ENCODE results near the gene ADORA2A. TPM values are rescaled to one million over a fixed set of nuclear protein-coding genes. Genes with fewer than 3 reads are reported as not detected.
A peak's percentile ranks its signal among the peaks of the same experiment; 100 is the strongest.

The ADORA2A gene
- total and polyA plus RNA-seq, 4 donors: 2.5 to 5.1 (median 4.7) TPM

DNA sequence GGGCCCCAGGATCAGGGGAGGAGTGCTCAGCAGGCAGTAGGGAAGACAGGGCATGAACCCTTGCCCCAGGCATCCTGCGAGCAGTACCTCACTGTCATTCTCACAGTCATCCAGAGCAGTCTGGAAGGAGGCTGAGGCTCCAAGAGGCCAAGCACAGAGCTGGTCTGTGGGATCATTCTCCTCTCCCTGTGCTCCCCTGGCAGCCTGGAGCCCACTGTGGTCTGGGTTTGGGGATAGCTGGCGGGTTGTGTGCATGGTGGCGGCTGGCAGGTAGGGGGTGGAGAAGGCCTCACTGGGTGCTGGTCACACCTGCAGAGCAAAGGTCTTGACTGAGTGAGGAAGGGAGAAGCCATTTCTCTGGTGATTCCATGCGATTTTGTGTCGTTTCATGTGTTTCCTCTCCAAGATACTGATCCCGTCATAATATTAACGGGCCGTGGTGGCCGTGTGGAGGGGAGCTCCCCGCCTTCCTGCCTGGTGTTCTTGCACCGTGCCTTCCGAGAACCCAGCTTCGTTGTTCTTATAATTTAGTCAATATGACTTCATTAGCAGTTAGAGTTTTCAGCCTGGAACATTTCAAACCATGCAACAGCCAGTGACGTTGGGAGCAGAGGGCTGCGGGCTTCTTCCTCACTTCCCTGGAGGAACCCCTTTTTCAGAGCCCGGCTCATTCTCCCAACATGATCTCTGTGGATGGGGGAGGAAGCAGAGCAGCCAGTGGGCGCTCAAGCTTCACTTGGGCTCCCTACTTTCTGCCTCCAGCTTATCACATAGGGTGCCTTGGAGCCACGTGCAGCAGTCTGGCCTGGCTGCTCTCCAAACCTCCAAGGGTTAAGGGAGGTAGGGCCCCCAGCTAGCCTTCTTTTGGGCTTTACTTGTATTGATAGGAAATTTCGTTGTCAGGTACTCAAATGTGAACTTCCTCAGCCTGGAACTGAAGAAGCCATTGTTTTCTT lies 20.8 kb upstream of the ADORA2A start:
- intact Hi-C loops (cut with DNase I): no loop called here
- H3K9me3 ChIP-seq (ENCODE audit: control insufficient read depth, low read length): no peaks in the 10 kb centered on the region
- no peak overlapping the region for H3K4me3 ChIP-seq (ENCODE audit: low read length in 2 of 2)
- no peak for DNase-seq
- H3K36me3 ChIP-seq (ENCODE audit: control insufficient read depth in 1 of 2, insufficient read depth in 2 of 2, low read length in 1 of 2): peaks cover 0 to 3% of the 10 kb centered on the region in 2 donors
- peaks cover 0 to 11% of the 10 kb centered on the region in 2 donors for H3K4me1 ChIP-seq (ENCODE audit: control insufficient read depth in 1 of 2, insufficient read depth in 2 of 2, low read length in 2 of 2)
- H3K27ac ChIP-seq (ENCODE audit: low read depth in 1 of 2, low read length in 2 of 2): no peak overlapping the region
- no peaks in the 10 kb centered on the region for H3K27me3 ChIP-seq (ENCODE audit: control insufficient read depth in 1 of 2, insufficient read depth in 2 of 2, low read length in 1 of 2)
- ATAC-seq (ENCODE audit: low FRiP score): no peak
- 78 to 84% methylated on average over 19 of the region's 19 CpGs for WGBS, 2 donors

DNA sequence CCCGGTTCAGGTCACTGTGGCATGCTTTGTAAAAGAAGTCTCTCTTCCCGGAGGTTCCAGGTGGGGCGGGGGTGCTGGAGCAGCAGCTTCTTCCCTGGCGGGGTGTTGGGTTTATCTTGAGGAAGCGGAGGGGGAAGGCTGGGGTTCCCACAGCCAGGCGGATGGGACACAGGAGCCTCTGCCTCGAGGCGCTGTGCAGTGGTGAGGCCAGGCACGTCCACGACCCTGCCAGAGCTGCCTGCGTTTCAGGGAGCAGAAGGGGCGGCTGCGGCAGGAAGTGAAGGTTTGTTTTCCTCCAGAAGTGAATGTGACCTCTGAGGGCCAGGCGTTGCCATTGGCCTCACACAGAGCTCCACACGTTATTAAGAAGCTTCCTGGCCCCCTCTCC lies 20.1 kb upstream of the ADORA2A start:
- no peaks in the 10 kb centered on the region for H3K9me3 ChIP-seq (ENCODE audit: control insufficient read depth, low read length)
- DNase-seq (peak in 1 of 2 donors; percentile 40), ATAC-seq (ENCODE audit: low FRiP score) (no peak)
- peaks cover 0 to 4% of the 10 kb centered on the region in 2 donors for H3K36me3 ChIP-seq (ENCODE audit: control insufficient read depth in 1 of 2, insufficient read depth in 2 of 2, low read length in 1 of 2)
- WGBS, 2 donors: 56 to 64% methylated on average over 15 of the region's 15 CpGs
- peaks cover 0 to 9% of the 10 kb centered on the region in 2 donors for H3K4me1 ChIP-seq (ENCODE audit: control insufficient read depth in 1 of 2, insufficient read depth in 2 of 2, low read length in 2 of 2)
- no peak overlapping the region for H3K4me3 ChIP-seq (ENCODE audit: low read length in 2 of 2)
- no peak overlapping the region for H3K27ac ChIP-seq (ENCODE audit: low read depth in 1 of 2, low read length in 2 of 2)
- H3K27me3 ChIP-seq (ENCODE audit: control insufficient read depth in 1 of 2, insufficient read depth in 2 of 2, low read length in 1 of 2): no peaks in the 10 kb centered on the region
- intact Hi-C loops (cut with DNase I): no loop called here

DNA sequence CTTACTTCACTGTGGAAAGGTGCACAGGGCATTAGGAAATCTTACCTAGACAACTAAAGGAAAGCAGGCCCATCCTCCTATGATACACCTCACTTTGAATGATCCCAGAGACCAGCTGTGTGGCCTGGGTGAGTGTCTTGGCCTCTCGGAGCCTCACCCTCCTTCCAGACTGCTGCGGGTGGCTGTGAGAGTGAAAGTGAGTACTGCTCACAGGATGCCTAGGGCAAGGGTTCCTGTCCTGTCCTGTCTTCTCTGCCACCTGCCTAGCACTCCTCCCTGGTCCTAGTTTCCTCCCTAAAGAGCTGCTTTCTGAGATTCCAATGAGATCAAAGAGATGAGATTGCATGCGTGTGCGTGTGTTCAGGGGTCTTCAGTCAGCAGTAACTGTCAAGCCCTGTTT lies 19.5 kb upstream of the ADORA2A start:
- no peak overlapping the region for H3K27ac ChIP-seq (ENCODE audit: low read depth in 1 of 2, low read length in 2 of 2)
- no peak for ATAC-seq (ENCODE audit: low FRiP score)

DNA sequence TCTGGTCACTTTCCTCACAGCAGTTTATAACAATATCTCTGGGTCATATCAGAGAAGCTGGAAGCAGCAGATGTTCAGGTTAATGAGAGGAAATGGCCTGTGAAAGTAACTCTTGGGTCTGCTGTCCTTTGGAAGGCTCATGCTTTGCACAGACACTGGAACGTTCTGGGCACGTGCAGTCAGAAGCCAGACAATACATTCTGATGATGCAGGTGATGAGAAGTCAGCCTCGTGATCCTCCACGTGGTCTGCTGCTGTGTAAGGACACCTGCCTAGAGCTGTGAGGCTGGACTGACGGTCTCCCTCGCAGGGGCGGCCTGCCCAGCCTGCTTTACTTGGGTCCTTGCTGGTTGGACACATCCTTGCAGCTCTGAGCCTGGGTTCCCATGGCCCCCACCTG lies 18.8 kb upstream of the ADORA2A start:
- intact Hi-C loops (cut with DNase I): no loop called here
- H3K27me3 ChIP-seq (ENCODE audit: control insufficient read depth in 1 of 2, insufficient read depth in 2 of 2, low read length in 1 of 2): no peaks in the 10 kb centered on the region
- H3K9me3 ChIP-seq (ENCODE audit: control insufficient read depth, low read length): no peaks in the 10 kb centered on the region
- no peak for DNase-seq
- WGBS, 2 donors: 69 to 71% methylated on average over 7 of the region's 7 CpGs
- ATAC-seq (ENCODE audit: low FRiP score): no peak
- no peak overlapping the region for H3K4me3 ChIP-seq (ENCODE audit: low read length in 2 of 2)
- H3K4me1 ChIP-seq (ENCODE audit: control insufficient read depth in 1 of 2, insufficient read depth in 2 of 2, low read length in 2 of 2): peaks cover 0 to 5% of the 10 kb centered on the region in 2 donors
- peaks cover 0 to 4% of the 10 kb centered on the region in 2 donors for H3K36me3 ChIP-seq (ENCODE audit: control insufficient read depth in 1 of 2, insufficient read depth in 2 of 2, low read length in 1 of 2)
- no peak overlapping the region for H3K27ac ChIP-seq (ENCODE audit: low read depth in 1 of 2, low read length in 2 of 2)

More for the DNA sequence above, 19.5 kb upstream of the ADORA2A start:
- DNase-seq: no peak
- WGBS, 2 donors: 90% methylated on average over 4 of the region's 4 CpGs
- Histone ChIP-seq H3K27me3 (ENCODE audit: control insufficient read depth in 1 of 2, insufficient read depth in 2 of 2, low read length in 1 of 2) (no peaks in the 10 kb centered on the region), H3K9me3 (ENCODE audit: control insufficient read depth, low read length) (no peaks in the 10 kb centered on the region), H3K4me3 (ENCODE audit: low read length in 2 of 2) (no peak overlapping the region), H3K4me1 (ENCODE audit: control insufficient read depth in 1 of 2, insufficient read depth in 2 of 2, low read length in 2 of 2) (peaks cover 0 to 9% of the 10 kb centered on the region in 2 donors), H3K36me3 (ENCODE audit: control insufficient read depth in 1 of 2, insufficient read depth in 2 of 2, low read length in 1 of 2) (peaks cover 0 to 4% of the 10 kb centered on the region in 2 donors)
- intact Hi-C loops (cut with DNase I): no loop called here

DNA sequence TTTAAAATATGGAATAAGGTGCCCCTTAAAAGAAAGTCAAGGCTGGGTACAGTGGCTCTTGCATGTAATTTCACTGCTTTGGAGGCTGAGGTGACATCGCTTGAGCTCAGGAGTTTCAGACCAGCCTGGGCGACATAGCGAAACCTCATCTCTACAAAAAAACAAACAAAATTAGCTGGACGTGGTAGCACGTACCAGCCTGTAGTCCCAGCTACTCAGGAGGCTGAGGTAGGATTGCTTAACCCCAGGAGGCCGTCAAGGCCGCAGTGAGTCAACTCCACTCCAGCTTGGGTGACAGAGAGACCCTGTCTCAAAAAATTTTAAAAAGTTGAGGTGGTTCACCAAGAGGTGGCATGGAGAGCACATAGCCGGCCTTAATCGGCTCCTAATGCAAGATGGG lies 17.7 kb upstream of the ADORA2A start:
- ATAC-seq (ENCODE audit: low FRiP score): no peak
- no peak overlapping the region for H3K4me3 ChIP-seq (ENCODE audit: low read length in 2 of 2)
- no peaks in the 10 kb centered on the region for H3K4me1 ChIP-seq (ENCODE audit: control insufficient read depth in 1 of 2, insufficient read depth in 2 of 2, low read length in 2 of 2)
- DNase-seq: no peak
- no peaks in the 10 kb centered on the region for H3K9me3 ChIP-seq (ENCODE audit: control insufficient read depth, low read length)
- WGBS, 2 donors: 87 to 88% methylated on average over 9 of the region's 9 CpGs
- no peak overlapping the region for H3K27ac ChIP-seq (ENCODE audit: low read depth in 1 of 2, low read length in 2 of 2)
- intact Hi-C loops (cut with DNase I): no loop called here
- no peaks in the 10 kb centered on the region for H3K27me3 ChIP-seq (ENCODE audit: control insufficient read depth in 1 of 2, insufficient read depth in 2 of 2, low read length in 1 of 2)
- H3K36me3 ChIP-seq (ENCODE audit: control insufficient read depth in 1 of 2, insufficient read depth in 2 of 2, low read length in 1 of 2): peaks cover 0 to 7% of the 10 kb centered on the region in 2 donors

DNA sequence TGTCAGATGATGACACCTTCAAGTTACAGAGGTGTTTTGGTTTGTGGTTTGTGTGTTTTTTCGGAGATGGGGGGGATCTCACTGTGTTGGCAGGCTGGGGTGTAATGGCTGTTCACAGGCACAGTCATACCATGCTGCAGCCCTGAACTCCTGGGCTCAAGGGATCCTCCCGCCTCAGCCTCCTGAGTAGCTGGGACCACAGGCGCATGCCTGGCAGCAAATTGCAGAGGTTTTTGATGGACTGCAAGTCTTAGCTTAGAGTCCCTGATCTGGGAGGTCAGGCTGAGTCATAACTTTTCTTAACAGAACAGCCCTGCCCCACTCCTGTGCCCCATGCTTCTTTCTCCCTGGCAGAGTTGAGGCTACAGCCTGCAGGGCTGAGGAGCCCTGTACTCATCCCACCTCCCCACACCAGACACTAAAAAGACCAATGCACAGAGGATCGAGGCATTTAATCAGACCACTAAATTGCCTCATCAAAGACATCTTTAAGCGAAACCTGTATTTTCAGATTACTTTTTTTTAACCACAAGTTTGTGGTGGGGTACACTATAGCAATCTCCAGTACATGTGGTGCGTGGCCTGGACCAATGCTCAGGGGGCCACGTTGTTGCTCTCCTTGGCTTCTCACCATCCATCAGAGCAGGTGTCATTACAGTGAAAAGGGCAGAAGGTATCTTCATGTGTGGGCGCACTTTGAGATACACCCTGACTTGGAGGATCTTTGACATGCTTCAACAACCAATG lies 17.1 kb upstream of the ADORA2A start:
- H3K9me3 ChIP-seq (ENCODE audit: control insufficient read depth, low read length): no peaks in the 10 kb centered on the region
- H3K36me3 ChIP-seq (ENCODE audit: control insufficient read depth in 1 of 2, insufficient read depth in 2 of 2, low read length in 1 of 2): peaks cover 0 to 7% of the 10 kb centered on the region in 2 donors
- no peaks in the 10 kb centered on the region for H3K4me1 ChIP-seq (ENCODE audit: control insufficient read depth in 1 of 2, insufficient read depth in 2 of 2, low read length in 2 of 2)
- no peak overlapping the region for H3K4me3 ChIP-seq (ENCODE audit: low read length in 2 of 2)
- no peak overlapping the region for H3K27ac ChIP-seq (ENCODE audit: low read depth in 1 of 2, low read length in 2 of 2)
- WGBS, 2 donors: 92 to 96% methylated on average over 8 of the region's 8 CpGs
- intact Hi-C loops (cut with DNase I): no loop called here
- no peaks in the 10 kb centered on the region for H3K27me3 ChIP-seq (ENCODE audit: control insufficient read depth in 1 of 2, insufficient read depth in 2 of 2, low read length in 1 of 2)
- ATAC-seq (ENCODE audit: low FRiP score) (no peak), DNase-seq (no peak)

DNA sequence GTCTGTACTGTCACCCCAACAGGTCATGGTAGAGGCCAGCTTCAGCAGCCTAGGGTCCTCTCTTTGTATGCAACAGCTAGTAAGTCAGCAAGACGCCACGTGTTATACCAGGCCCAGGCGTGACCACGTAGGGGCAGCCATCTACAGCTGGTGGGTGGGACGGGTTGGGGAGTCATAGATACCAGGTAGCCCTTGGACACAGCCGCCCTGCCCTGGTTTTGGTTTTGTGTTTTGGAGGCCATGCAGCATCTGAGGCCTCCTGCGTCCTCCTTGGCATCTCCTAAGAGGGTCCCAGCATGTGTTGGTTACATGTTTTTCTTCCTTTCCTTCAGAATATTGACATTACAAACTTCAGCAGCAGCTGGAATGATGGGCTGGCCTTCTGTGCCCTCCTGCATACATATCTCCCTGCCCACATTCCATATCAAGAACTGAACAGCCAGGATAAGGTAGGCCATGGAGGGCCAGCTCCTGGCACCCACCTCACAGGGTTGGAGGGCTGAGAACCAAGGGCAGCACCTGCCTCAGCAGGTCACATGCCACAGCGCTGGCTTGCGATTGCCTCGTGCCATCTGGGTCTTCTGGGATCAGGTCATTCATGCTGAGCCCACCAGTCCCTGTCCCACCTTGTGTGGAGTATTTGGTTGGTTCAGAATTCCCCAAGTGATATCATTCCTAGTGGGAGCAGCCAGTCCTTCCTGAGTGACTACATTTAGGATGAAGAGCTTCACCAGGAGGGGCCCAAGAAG lies 16.0 kb upstream of the ADORA2A start:
- no peak for DNase-seq
- 83 to 90% methylated on average over 10 of the region's 10 CpGs for WGBS, 2 donors
- H3K9me3 ChIP-seq (ENCODE audit: control insufficient read depth, low read length): no peaks in the 10 kb centered on the region
- no peaks in the 10 kb centered on the region for H3K27me3 ChIP-seq (ENCODE audit: control insufficient read depth in 1 of 2, insufficient read depth in 2 of 2, low read length in 1 of 2)
- peaks cover 2 to 7% of the 10 kb centered on the region in 2 donors for H3K36me3 ChIP-seq (ENCODE audit: control insufficient read depth in 1 of 2, insufficient read depth in 2 of 2, low read length in 1 of 2)
- no peak overlapping the region for H3K27ac ChIP-seq (ENCODE audit: low read depth in 1 of 2, low read length in 2 of 2)
- no peak for ATAC-seq (ENCODE audit: low FRiP score)
- intact Hi-C loops (cut with DNase I): no loop called here
- no peak overlapping the region for H3K4me3 ChIP-seq (ENCODE audit: low read length in 2 of 2)
- H3K4me1 ChIP-seq (ENCODE audit: control insufficient read depth in 1 of 2, insufficient read depth in 2 of 2, low read length in 2 of 2): no peaks in the 10 kb centered on the region

DNA sequence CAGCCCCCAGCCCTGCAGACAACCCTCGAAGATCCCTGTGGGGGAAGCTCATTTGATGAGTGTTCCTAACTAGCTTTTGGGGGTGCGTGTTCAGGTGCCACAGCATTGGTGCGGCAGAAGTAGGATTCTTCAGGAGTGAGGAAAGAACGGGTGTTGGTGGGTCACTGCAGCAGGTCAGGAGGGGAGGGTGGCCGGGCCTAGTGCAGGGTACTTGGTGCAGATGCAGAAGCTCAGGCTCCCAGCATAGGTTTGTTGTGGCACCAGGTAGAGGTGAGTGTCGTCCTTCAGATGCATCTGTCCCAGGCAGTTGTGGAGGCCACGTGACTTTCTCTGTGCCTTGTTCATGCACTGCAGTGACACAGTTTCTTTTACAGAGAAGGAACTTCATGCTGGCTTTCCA lies 15.1 kb upstream of the ADORA2A start:
- Histone ChIP-seq H3K9me3 (ENCODE audit: control insufficient read depth, low read length) (no peaks in the 10 kb centered on the region), H3K4me3 (ENCODE audit: low read length in 2 of 2) (no peak overlapping the region), H3K27me3 (ENCODE audit: control insufficient read depth in 1 of 2, insufficient read depth in 2 of 2, low read length in 1 of 2) (no peaks in the 10 kb centered on the region), H3K27ac (ENCODE audit: low read depth in 1 of 2, low read length in 2 of 2) (no peak overlapping the region), H3K36me3 (ENCODE audit: control insufficient read depth in 1 of 2, insufficient read depth in 2 of 2, low read length in 1 of 2) (peaks cover 2 to 7% of the 10 kb centered on the region in 2 donors), H3K4me1 (ENCODE audit: control insufficient read depth in 1 of 2, insufficient read depth in 2 of 2, low read length in 2 of 2) (no peaks in the 10 kb centered on the region)
- intact Hi-C loops (cut with DNase I): no loop called here
- 79 to 82% methylated on average over 7 of the region's 7 CpGs for WGBS, 2 donors
- ATAC-seq (ENCODE audit: low FRiP score) (no peak), DNase-seq (peak in 1 of 2 donors; percentile 51)

Data from aorta (tissue), 5 donors.